GM19452 (cell line): ENCODE data around the gene REN.

Experiments
- ATAC-seq: cut with Tn5 transposase; IDR thresholded peaks from one replicate; pipeline ENCODE4 v1.9.1; 2021; ENCODE audit not compliant: unreplicated experiment

Gene REN

DNA sequence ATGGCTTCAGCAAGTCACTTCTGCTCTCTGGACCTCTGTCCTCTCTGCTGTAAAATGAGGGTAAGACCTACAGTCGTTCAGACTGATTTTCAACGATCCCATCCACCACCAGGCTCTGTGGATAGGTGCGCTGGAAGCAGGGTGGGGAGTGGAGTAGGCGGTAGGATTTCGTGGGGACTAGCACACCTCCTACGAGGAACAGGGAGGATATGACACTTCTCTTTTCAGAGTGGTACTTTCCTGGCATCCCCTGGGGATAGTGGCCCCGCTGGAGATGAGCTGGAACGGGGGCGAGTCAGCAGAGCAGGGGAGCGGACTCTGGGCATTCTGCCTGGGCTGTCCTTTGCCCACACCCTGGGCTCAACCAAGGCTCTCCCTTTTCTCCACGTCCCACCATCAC is 32.0 kb downstream of the REN start:
- ATAC-seq = no peak

- no peak for ATAC-seq
Observed at GRCh38 chr1:204132718-204133117, 33.4 kb downstream of the REN start.

DNA sequence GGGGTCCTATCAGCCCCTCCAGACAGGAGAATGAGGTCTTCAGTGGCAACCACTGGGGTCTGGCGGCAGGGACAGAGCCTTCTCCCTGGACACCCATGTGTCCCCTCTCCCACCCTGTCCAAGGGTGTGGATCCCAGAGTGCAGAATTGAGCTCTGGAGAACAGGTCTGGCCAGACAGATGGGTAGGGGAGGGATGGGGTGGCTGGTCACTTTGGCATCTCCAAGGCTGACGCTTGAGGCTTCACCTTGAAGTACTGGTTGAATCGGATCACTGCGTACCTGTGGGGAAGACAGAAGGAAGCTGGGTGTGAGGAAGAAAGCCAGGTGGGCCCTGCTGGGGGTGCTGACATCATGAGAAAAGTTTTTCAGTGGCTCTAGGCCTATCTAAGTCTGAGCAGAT is 34.2 kb downstream of the REN start:
- no peak for ATAC-seq

DNA sequence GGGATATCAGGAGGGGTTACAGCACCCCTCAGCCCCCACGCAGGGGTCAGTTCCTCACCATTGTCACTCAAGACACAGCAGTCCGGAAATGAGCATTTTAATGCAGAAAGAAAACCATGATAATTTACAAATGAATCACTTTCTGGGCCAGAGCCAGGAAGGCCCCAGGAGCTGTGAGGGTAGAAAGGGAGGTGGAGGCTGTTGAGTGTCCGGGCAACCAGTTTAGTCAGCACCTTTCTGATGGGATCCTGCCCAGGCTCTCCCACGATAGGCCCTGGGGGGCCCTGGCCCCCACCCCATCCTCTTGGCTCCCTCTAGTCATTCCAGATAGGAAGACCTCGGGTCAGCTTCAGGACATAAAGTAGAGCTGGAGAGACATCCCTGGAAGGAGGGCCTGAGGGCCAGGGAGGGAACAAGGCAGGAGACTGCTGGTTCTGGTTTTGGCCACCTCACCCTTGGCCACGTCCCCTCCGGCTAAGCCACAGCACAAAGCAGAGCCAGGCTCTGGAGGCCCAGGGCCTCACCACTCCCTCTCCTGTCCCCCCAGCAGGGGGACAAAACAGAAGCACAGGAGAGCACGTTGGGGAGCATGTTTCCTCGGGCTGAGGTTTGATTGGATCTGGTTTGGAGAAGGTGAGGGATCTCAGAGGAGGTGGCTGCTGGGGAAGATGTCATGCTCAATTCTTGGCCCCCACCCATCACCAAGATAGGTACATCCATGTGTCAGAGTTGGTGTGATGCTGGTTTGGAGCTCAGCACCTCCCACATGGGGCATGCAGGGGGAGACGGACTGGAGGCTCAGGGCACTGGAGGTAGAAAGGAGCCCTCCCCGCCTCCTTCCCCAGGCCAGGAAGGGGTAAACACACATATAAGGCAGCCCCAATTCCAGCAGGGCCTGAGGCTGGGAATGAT is 34.9 kb downstream of the REN start:
- ATAC-seq = no peak

DNA sequence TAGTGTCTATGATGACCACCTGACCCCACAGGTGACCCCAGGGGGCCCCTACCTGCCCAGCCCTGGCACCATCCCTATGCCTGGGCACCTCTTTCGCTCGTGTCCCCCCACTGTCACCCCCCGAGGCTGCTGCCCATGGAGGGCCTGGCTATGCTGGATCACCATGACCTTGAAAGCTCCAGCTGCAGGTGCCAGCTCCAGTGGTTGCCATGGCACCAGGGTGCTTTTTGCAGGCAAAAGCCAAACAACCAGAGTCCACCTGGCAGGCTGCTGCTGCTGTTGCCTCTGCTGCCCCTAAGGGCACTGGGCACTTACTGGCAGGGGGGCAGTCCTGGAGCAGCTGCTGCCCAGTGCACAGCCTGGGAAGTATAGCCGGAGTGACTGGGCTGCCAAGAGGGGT is 36.0 kb downstream of the REN start:
- no peak for ATAC-seq

- no peak for ATAC-seq
Observed at GRCh38 chr1:204128964-204129896, 36.9 kb downstream of the REN start.

GRCh38 chr1:204128464-204128963 is 37.6 kb downstream of the REN start:
- no peak for ATAC-seq

DNA sequence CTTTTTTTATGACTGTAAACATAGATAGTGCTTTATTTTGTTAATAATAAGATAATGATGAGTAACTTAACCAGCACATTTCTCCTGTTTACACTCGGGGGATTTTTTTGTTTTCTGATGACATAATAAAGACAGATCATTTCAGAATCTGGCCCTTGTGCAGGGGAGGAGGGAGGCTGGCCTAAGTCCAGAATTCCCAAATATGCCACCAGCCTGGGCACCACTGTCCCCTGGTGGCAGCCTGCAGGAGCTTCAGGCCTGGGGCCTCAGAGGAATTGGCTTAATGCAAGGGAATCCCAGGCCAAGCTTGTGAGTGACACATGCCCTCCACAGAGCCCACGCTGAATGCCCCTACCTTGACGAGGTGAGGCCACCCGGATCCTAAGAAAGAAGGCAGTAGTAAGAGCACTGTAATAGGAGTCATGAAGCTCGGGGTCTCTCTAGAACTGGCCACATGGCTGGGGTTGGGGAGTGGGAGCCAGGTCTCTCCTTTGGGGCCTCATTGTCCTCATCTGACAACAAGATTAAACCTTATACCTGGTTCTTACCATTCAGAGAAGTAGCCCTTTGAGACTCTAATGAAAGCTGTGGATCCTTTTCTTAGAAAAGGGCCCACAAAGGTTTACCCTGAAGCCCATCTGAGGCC is 38.4 kb downstream of the REN start:
- ATAC-seq = no peak

DNA sequence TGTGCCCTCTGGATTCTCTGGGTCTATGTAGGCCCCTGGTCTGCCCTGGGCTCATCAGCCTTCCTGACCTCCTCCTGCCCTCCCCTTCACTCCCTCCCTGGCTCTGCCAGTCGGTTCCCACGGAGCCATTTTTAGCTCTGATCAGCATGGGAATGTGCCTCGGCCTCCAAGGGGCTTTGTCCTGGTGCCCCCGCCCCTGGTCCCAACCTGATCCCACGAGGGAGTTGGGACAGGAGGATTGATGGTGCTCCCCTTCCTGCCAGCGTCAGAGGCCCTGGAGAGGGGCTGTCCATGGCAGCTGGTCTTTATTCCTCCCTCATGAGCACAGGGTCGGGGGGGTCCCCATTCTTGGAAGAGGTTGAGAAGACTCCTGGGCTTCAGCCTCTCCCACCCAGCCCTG is 39.2 kb downstream of the REN start:
- no peak for ATAC-seq

DNA sequence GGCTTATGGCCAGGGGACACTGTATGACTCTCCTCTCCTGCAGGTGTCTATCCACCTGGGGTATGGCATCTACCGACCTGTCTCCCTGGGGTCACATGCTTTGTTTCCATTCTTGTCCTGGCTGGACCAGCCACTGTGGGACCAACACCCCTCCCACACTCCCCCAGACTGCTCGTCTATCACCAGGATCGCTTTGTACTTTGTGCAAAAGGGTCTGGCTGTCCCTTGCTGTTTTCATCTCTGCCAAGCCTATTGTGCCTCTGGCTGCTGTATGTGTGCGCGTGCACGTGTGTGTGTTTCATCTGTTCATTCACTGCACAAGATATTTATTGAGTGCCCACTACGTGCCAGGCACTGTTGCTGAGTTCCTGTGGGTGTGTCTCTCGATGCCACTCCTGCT is 39.8 kb downstream of the REN start:
- ATAC-seq = no peak

GRCh38 chr1:204125759-204126351 is 40.3 kb downstream of the REN start:
- ATAC-seq = no peak

DNA sequence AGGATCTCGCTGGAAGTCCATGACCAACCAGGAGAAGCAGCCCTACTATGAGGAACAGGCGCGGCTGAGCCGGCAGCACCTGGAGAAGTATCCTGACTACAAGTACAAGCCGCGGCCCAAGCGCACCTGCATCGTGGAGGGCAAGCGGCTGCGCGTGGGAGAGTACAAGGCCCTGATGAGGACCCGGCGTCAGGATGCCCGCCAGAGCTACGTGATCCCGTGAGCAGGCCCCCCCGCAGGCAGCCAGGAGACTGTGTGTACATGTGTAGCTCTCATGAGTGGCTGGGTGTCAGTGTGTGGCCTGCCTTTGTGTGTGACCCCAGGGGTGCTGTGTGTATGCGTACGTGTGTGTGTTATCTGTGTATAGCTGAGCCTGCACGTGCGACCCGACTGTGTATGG is 41.5 kb downstream of the REN start:
- no peak for ATAC-seq

DNA sequence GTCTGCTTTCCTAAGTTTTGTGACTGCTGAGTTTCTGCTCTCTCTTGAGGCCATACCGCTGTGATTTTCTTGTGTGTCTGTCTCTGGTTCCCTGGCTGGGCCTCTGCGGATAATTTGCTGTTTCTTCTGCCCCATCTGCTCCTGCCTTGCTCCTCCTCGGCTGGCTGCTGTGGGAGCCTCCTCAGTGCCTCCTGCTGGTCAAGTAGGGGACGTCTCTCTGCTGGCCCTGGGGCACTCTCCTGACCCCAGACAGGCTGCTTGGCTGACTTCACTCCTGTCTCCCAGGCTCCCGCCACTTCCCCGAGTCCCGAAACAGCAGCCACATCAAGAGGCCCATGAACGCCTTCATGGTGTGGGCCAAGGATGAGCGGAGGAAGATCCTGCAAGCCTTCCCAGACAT is 42.8 kb downstream of the REN start:
- ATAC-seq = no peak

GRCh38 chr1:204121840-204122555 is 44.1 kb downstream of the REN start:
- no peak for ATAC-seq

- ATAC-seq = no peak
Observed at GRCh38 chr1:204116539-204116938, 49.6 kb downstream of the REN start.

GRCh38 chr1:204115116-204115515 is 51.0 kb downstream of the REN start:
- ATAC-seq = no peak

GRCh38 chr1:204114606-204115005 is 51.5 kb downstream of the REN start:
- ATAC-seq = no peak

- ATAC-seq = no peak
Observed at GRCh38 chr1:204113896-204114295, 52.2 kb downstream of the REN start.

GRCh38 chr1:204112876-204113730 is 53.0 kb downstream of the REN start:
- ATAC-seq = no peak
